ENCODE data around the gene VCL.
"Not testable (repeated sequence)": the region's sequence is repeated elsewhere in the genome, so short reads cannot be mapped to it uniquely, and the experiment has no call there.

GRCh38 chr10:74000244-74000643 lies 2.3 kb downstream of the VCL start:
- not testable (repeated sequence) for TF ChIP-seq CTCF, POLR2AphosphoS5 (IDR thresholded peaks at IDR 0.05)

All from upper lobe of left lung (tissue), 4 donors.